ENCODE measurements around the gene CDYL2. TPM values are rescaled to one million over a fixed set of nuclear protein-coding genes. Genes with fewer than 3 reads are reported as not detected.
"Not testable (repeated sequence)": the region's sequence is repeated elsewhere in the genome, so short reads cannot be mapped to it uniquely, and the experiment has no call there.

The CDYL2 gene
- total and polyA plus RNA-seq, 5 donors: 0.77 to 5.1 (median 3.4) TPM

DNA sequence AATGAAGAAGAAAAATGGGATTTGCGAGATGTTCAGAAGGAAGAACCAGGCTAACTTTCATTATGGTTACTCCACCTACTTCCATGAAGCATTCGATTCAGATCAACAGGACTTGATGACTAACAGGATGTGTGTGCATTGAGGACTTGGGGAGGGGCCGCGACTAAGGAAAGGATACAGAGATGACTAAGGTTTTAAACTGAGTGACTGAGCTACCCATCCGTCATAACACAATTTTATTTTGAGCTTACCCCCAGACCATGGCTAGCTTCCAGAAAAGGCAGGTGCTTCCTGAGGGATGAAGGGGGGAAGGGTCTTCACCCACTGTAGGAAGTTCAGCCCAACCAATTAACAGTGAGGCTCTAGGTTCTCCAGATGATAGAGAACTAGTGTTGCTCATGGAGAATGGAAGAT lies 2.5 kb upstream of the CDYL2 start:
- peak in 1 of 3 donors; percentile 25 for DNase-seq
- Histone ChIP-seq H3K4me3 (ENCODE audit: low read length) (no peak overlapping the region), H3K27ac (ENCODE audit: low read length) (no peak overlapping the region), H3K9me3 (ENCODE audit: control insufficient read depth, low read length) (no peaks in the 10 kb centered on the region), H3K4me1 (ENCODE audit: control insufficient read depth, insufficient read depth, low read length) (no peaks in the 10 kb centered on the region), H3K27me3 (ENCODE audit: control insufficient read depth, insufficient read depth) (no peaks in the 10 kb centered on the region)
- ATAC-seq: peak in 1 of 2 donors; percentile 62
- intact Hi-C loops (cut with DNase I): no loop called here
- 53% methylated on average over 5 of the region's 5 CpGs for WGBS

DNA sequence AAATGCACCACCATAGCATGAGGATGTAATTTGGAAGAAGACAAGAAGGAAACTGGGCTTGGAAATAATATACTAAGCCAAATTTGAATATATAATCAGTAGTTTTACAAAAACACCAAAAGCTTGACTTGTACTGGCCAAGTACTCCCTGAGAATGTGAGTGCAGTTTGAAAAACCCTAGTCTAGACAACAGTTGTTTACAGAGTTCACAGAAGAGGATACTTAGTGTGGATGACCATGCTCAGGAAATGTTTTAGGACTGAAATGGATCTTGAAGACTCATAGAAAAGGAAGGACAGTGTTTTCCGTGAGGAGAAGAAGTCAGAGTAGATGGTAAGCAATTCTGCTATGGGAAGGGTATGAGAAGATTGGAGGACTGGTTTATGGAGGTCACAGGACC lies 1.9 kb upstream of the CDYL2 start:
- no peak for ATAC-seq
- 85% methylated on average over 1 of the region's 1 CpG for WGBS
- no peaks in the 10 kb centered on the region for H3K9me3 ChIP-seq (ENCODE audit: control insufficient read depth, low read length)
- H3K27me3 ChIP-seq (ENCODE audit: control insufficient read depth, insufficient read depth): no peaks in the 10 kb centered on the region
- intact Hi-C loops (cut with DNase I): no loop called here
- H3K27ac ChIP-seq (ENCODE audit: low read length): no peak overlapping the region
- DNase-seq: no peak
- H3K4me3 ChIP-seq (ENCODE audit: low read length): no peak overlapping the region
- H3K4me1 ChIP-seq (ENCODE audit: control insufficient read depth, insufficient read depth, low read length): no peaks in the 10 kb centered on the region

DNA sequence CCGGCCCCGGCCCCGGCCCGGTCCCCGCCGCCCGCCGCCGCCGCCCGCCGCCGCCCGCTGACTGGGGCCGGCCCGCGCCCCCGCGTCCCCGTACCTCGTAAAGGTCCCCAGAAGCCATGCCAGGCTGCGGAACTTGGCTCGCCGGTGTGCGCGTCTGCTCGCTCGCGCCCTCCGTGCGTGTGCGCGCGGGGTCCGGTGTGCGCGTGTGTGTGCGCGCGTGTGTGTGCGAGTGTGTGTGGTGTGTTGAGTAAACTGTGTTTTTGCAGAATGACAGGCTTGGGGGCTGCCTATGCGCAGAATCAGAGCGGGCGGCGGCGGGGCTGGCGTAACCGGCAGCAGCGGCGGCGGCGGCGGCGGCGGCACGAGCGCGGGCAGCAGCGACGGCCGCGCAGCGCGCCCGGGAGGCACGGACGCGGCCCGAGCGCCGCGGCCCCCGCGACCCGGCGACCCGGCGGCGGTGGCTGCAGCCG lies 307 bp downstream of the CDYL2 start:
- no peaks in the 10 kb centered on the region for H3K27me3 ChIP-seq (ENCODE audit: control insufficient read depth, insufficient read depth)
- H3K27ac ChIP-seq (ENCODE audit: low read length): no peak overlapping the region
- H3K4me1 ChIP-seq (ENCODE audit: control insufficient read depth, insufficient read depth, low read length): no peaks in the 10 kb centered on the region
- under 1% methylated on average over 80 of the region's 80 CpGs for WGBS
- peak overlapping the region; percentile 53 for H3K4me3 ChIP-seq (ENCODE audit: low read length)
- intact Hi-C loops (cut with DNase I): no loop called here
- ATAC-seq (peak; percentile 28 to 48), DNase-seq (peak; percentile 70 to 85 (median 83))
- H3K9me3 ChIP-seq (ENCODE audit: control insufficient read depth, low read length): no peaks in the 10 kb centered on the region

DNA sequence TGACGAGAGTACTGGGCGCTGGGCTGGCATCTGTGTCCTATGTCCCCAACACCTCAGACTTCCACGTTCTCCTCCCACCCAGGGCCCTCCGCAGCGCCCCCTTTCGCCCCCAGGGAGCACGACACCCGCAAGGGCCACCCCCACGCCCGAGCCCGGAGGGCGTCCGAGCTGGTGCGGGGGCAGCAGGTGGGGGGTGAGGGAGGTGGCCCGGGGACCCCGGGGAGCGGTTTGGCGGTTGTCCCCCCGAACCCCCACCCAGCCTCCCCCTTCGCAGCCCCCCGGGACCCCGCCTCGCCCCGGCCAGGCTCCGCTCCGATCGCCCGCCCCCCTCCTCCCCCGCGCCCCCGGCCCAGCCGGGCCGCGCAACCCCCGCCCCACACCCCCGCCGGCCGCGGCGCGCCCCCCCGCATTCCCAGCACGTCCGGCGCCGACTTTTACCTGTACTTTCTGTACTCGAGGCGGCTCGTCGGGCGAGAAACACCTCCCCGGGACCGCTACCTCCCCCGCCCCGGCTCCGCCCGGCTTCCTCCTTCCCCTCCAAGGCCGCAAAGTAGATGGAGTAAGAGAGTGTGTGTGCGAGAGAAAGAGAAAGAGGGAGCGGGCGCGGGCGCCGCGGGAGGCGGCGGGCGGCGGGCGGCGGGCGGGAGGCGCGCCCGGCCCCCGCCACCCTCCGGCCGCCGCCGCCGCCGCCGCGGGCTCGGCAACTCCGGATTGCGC lies 901 bp downstream of the CDYL2 start:
- DNase-seq (peak; percentile 33 to 72 (median 70)), ATAC-seq (peak; percentile 30 to 43)
- Histone ChIP-seq H3K27ac (ENCODE audit: low read length) (no peak overlapping the region), H3K4me1 (ENCODE audit: control insufficient read depth, insufficient read depth, low read length) (no peaks in the 10 kb centered on the region), H3K27me3 (ENCODE audit: control insufficient read depth, insufficient read depth) (no peaks in the 10 kb centered on the region), H3K9me3 (ENCODE audit: control insufficient read depth, low read length) (no peaks in the 10 kb centered on the region), H3K4me3 (ENCODE audit: low read length) (peak overlapping the region; percentile 53)
- intact Hi-C loops (cut with DNase I): no loop called here
- WGBS: 4% methylated on average over 82 of the region's 87 CpGs

DNA sequence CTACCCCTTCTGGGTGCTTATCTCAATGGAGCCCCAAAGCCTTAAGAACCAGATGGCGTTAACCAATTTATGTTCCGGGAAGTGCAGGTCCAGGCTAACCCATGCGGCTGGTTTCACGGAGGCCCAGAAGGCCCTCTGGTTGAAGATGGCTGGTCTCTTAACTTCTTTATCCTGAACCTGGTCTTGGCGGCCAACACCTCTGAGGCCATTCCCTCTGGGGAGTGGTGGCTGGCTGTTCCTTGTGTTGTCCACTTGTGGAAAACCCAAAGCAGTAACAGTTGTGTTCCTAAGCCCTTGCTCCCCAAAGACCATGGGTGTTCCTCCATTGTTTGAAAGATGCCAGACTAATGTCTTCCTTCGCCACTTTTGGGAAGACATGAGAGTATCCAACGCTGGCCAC lies 1.5 kb downstream of the CDYL2 start:
- Histone ChIP-seq H3K4me1 (ENCODE audit: control insufficient read depth, insufficient read depth, low read length) (no peaks in the 10 kb centered on the region), H3K27me3 (ENCODE audit: control insufficient read depth, insufficient read depth) (no peaks in the 10 kb centered on the region), H3K9me3 (ENCODE audit: control insufficient read depth, low read length) (no peaks in the 10 kb centered on the region), H3K27ac (ENCODE audit: low read length) (no peak overlapping the region), H3K4me3 (ENCODE audit: low read length) (no peak overlapping the region)
- intact Hi-C loops (cut with DNase I): no loop called here
- ATAC-seq: no peak
- no peak for DNase-seq
- WGBS: 97% methylated on average over 7 of the region's 7 CpGs

DNA sequence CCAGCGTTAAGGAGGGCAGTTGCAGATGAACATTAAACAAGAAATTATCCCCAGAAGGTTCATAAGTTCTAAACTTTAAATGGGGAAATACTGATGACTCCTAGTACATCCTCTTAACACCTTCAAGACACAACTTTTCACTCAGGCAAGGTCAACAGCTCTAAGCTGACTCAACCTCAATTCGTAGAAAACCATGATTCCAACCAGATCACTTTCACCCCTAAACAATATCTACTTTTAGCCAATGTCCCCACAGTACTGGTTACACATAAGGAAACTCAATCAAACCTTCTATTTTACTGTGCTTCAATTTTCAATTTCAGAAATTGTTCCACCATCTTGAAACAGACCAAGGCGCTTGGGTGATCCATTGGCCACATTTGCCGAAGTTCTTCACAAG lies 2.3 kb downstream of the CDYL2 start:
- no peak overlapping the region for H3K27ac ChIP-seq (ENCODE audit: low read length)
- DNase-seq (no peak), ATAC-seq (no peak)
- H3K4me1 ChIP-seq (ENCODE audit: control insufficient read depth, insufficient read depth, low read length): no peaks in the 10 kb centered on the region
- intact Hi-C loops (cut with DNase I): no loop called here
- no peak overlapping the region for H3K4me3 ChIP-seq (ENCODE audit: low read length)
- H3K9me3 ChIP-seq (ENCODE audit: control insufficient read depth, low read length): no peaks in the 10 kb centered on the region
- WGBS: 97% methylated on average over 4 of the region's 4 CpGs
- no peaks in the 10 kb centered on the region for H3K27me3 ChIP-seq (ENCODE audit: control insufficient read depth, insufficient read depth)

DNA sequence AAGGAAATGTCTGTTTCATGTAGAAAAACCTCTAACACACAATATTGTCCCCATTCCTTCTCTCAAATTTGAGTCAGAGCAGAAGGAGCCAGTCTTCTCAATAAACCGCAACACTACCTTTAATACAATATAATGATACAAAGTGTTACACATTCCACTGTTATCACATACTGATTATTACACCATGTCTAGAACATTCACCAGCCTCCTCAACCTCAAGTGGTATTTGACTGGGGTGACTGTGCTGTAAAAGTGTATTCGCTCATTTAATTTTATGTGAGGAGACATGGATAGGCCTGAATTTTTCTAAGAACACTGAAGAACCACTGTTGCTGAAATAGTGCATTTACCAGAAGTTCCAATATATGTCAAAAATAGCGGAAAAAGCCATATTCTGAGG lies 10.3 kb downstream of the CDYL2 start:
- Histone ChIP-seq H3K9me3 (ENCODE audit: control insufficient read depth, low read length) (peaks cover 2% of the 10 kb centered on the region), H3K4me3 (ENCODE audit: low read length) (no peak overlapping the region), H3K27me3 (ENCODE audit: control insufficient read depth, insufficient read depth) (no peaks in the 10 kb centered on the region), H3K27ac (ENCODE audit: low read length) (no peak overlapping the region), H3K4me1 (ENCODE audit: control insufficient read depth, insufficient read depth, low read length) (no peaks in the 10 kb centered on the region)
- ATAC-seq: no peak
- no peak for DNase-seq
- intact Hi-C loops (cut with DNase I): no loop called here
- 98% methylated on average over 3 of the region's 3 CpGs for WGBS

DNA sequence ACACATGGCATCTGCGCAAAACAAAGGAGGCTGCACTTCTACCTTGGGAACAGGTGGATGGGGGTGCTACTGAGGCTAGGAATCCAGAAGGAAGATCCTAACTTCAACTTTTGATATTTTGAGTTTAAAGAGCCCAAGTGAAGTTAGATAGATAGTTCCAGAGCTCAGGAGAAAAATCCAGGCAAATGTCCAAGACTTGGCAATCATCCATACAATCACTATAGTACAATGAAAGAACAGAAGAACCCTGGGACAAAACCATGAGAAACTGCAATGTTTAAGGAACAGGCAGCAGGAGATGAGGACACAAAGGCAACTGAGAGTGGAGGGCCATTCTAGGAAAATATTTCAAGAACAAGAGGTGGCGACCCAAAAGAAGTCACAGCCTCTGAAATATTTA lies 12.4 kb downstream of the CDYL2 start:
- intact Hi-C loops (cut with DNase I): no loop called here
- peaks cover 2% of the 10 kb centered on the region for H3K9me3 ChIP-seq (ENCODE audit: control insufficient read depth, low read length)
- no peak overlapping the region for H3K27ac ChIP-seq (ENCODE audit: low read length)
- H3K27me3 ChIP-seq (ENCODE audit: control insufficient read depth, insufficient read depth): no peaks in the 10 kb centered on the region
- no peak overlapping the region for H3K4me3 ChIP-seq (ENCODE audit: low read length)
- no peak for ATAC-seq
- WGBS: 92% methylated on average over 2 of the region's 2 CpGs
- no peak for DNase-seq
- no peaks in the 10 kb centered on the region for H3K4me1 ChIP-seq (ENCODE audit: control insufficient read depth, insufficient read depth, low read length)

DNA sequence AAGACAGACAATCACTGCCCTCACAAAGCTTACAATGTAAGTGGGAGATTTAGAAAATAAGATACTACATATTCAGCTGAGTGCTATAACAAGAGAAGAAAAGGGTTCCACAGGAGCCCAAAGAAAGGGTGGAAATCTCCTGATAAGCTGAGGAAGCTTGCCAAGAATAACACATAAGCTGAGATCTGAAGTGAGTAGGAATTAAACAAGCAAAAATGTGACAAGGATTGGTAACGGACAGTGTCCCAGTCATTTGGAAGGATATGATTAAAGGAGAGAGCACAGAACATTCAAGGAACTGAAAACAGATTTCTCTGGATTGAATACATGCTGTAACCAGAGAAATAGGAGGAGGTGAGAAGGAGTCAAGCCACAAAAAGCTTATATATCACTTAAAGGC lies 13.0 kb downstream of the CDYL2 start:
- WGBS: 25% methylated on average over 1 of the region's 1 CpG
- Histone ChIP-seq H3K9me3 (ENCODE audit: control insufficient read depth, low read length) (peaks cover 2% of the 10 kb centered on the region), H3K4me3 (ENCODE audit: low read length) (no peak overlapping the region), H3K27ac (ENCODE audit: low read length) (no peak overlapping the region), H3K27me3 (ENCODE audit: control insufficient read depth, insufficient read depth) (no peaks in the 10 kb centered on the region), H3K4me1 (ENCODE audit: control insufficient read depth, insufficient read depth, low read length) (no peaks in the 10 kb centered on the region)
- no peak for ATAC-seq
- intact Hi-C loops (cut with DNase I): no loop called here
- no peak for DNase-seq

DNA sequence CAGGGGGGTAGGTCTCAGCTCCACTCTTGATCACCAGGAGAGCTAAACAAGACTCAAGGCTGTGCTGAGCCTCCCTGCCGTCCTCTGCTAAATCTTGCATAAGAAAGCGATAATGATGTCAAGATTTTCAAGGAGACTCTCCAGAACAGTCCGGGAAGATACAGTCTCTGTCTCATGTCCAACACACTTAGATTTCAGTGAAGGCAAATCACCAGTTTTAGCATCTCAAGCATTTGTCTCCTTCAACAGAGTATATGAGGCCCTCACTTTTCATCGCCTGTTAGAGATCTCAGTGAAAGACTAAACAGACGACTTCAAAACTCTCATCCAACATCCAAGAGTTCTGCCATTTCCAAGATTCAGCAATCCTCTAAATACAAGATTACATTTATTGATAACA lies 13.6 kb downstream of the CDYL2 start:
- Histone ChIP-seq H3K9me3 (ENCODE audit: control insufficient read depth, low read length) (peaks cover 2% of the 10 kb centered on the region), H3K27me3 (ENCODE audit: control insufficient read depth, insufficient read depth) (no peaks in the 10 kb centered on the region), H3K4me3 (ENCODE audit: low read length) (no peak overlapping the region), H3K4me1 (ENCODE audit: control insufficient read depth, insufficient read depth, low read length) (no peaks in the 10 kb centered on the region), H3K27ac (ENCODE audit: low read length) (no peak overlapping the region)
- DNase-seq (no peak), ATAC-seq (no peak)
- WGBS: 67% methylated on average over 5 of the region's 5 CpGs
- intact Hi-C loops (cut with DNase I): no loop called here

DNA sequence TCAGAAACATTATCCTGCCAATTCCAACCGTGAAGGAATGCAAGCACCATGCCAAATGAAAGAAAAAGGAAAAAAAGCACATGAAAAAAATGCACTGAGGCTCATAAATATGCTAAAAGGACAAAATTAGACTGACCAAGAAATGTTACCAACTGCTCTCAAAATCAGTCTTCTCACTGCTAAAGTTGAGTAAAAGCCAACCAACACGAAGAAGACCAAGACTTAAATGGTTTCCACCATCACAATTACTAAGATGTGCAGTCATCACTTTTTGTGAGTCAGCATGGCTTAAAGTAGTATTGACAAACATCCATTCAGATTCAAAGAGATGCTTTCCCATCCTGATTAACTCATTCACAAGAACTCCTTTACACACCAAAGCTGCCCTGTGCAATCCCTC lies 16.4 kb downstream of the CDYL2 start:
- H3K4me1 ChIP-seq (ENCODE audit: control insufficient read depth, insufficient read depth, low read length): no peaks in the 10 kb centered on the region
- 39% methylated on average over 2 of the region's 2 CpGs for WGBS
- intact Hi-C loops (cut with DNase I): no loop called here
- H3K9me3 ChIP-seq (ENCODE audit: control insufficient read depth, low read length): peaks cover 1% of the 10 kb centered on the region
- no peak overlapping the region for H3K4me3 ChIP-seq (ENCODE audit: low read length)
- H3K27ac ChIP-seq (ENCODE audit: low read length): no peak overlapping the region
- DNase-seq: no peak
- no peaks in the 10 kb centered on the region for H3K27me3 ChIP-seq (ENCODE audit: control insufficient read depth, insufficient read depth)
- ATAC-seq: no peak

DNA sequence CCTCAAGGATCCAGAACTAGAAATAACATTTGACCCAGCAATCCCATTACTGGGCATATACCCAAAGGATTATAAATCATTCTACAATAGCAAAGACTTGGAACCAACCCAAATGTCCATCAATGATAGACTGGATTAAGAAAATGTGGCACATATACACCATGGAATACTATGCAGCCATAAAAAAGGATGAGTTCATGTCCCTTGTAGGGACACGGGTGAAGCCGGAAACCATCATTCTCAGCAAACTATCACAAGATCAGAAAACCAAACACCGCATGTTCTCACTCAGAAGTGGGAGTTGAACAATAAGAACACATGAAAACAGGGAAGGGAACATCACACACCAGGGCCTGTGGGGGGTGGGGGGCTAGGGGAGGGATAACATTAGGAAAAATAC lies 17.8 kb downstream of the CDYL2 start:
- ATAC-seq; H3K4me1 ChIP-seq (ENCODE audit: control insufficient read depth, insufficient read depth, low read length); H3K9me3 ChIP-seq (ENCODE audit: control insufficient read depth, low read length); H3K27me3 ChIP-seq (ENCODE audit: control insufficient read depth, insufficient read depth); H3K4me3 ChIP-seq (ENCODE audit: low read length); H3K27ac ChIP-seq (ENCODE audit: low read length); intact Hi-C loops (cut with DNase I); DNase-seq: not testable (repeated sequence)
- WGBS: 96% methylated on average over 3 of the region's 3 CpGs
